Limb (tissue), 2 donors: ENCODE measurements around the gene SPC25.

Source experiments
- DNase-seq, 2 donors: peaks; one replicate each; pipeline ENCODE4 v3.0.0-alpha.2; 2016; ENCODE audit errors: extremely low spot score in 2 of 2

Gene SPC25

GRCh38 chr2:168848225-168848624 lies 42.0 kb downstream of the SPC25 start:
- no peak for DNase-seq

GRCh38 chr2:168843253-168843652 lies 47.0 kb downstream of the SPC25 start:
- DNase-seq = no peak

- no peak for DNase-seq
Measured at GRCh38 chr2:168841445-168841844, 48.8 kb downstream of the SPC25 start.

- no peak for DNase-seq
Measured at GRCh38 chr2:168835969-168836368, 54.3 kb downstream of the SPC25 start.

GRCh38 chr2:168831662-168832061 lies 58.6 kb downstream of the SPC25 start:
- DNase-seq = no peak

GRCh38 chr2:168830958-168831357 lies 59.3 kb downstream of the SPC25 start:
- no peak for DNase-seq

- DNase-seq = no peak
Measured at GRCh38 chr2:168825126-168825525, 65.1 kb downstream of the SPC25 start.

- no peak for DNase-seq
Measured at GRCh38 chr2:168821992-168822391, 68.2 kb downstream of the SPC25 start.

GRCh38 chr2:168821577-168821976 lies 68.7 kb downstream of the SPC25 start:
- no peak for DNase-seq
